ENCODE results near the gene DGUOK. TPM values are rescaled to one million over a fixed set of nuclear protein-coding genes. Genes with fewer than 3 reads are reported as not detected.

Gene DGUOK
- total and polyA plus RNA-seq, 2 experiments from 2014 or later, result 68.4 to 287 TPM

DNA sequence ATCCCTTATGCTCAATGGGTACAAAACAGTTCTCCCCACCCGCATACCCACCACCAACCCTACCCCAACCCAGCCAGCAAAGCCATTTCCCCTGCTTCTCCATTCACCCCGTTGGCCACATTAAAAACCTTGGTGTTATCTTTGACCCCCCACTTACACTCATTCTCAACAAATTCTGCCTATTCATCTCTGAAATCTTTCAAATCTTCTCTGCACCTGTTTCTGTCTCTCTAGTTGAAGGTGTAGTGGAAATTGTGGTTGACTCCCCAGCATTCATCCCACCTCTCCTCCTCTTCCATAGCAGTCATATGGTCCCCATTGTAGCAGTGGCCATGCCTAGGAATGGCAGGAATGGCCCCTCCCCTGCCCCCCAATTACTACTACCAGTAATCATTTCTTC lies 37.5 kb downstream of the DGUOK start:
- H3K27ac ChIP-seq (ENCODE audit: low read depth), result no peak overlapping the region
- Mint-ChIP-seq H3K4me1 (peaks cover 7% of the 10 kb centered on the region), H3K36me3 (ENCODE audit: low read depth) (peaks cover 6% of the 10 kb centered on the region), H3K4me3 (no peak overlapping the region), H3K27me3 (ENCODE audit: insufficient read depth, low read depth, poor library complexity) (peaks cover 5% of the 10 kb centered on the region), H3K9me3 (no peaks in the 10 kb centered on the region; the same call in 1 of the 3 replicates), H3K27ac (no peak overlapping the region)
- no peaks in the 10 kb centered on the region for H3K79me2 ChIP-seq (replicated peaks; ENCODE audit: insufficient read depth)
- H3K4me3 ChIP-seq, result no peak overlapping the region
- ATAC-seq, result no peak
- H3K9me2 ChIP-seq (ENCODE audit: insufficient read depth), result peaks cover 3% of the 10 kb centered on the region; the same call in 1 of the 2 replicates
- H2AFZ ChIP-seq, result no peak overlapping the region
- H4K20me1 ChIP-seq (replicated peaks; ENCODE audit: insufficient read depth), result no peaks in the 10 kb centered on the region
- no peaks in the 10 kb centered on the region for H3K27me3 ChIP-seq (ENCODE audit: insufficient read depth)
- DNase-seq (ENCODE audit: low spot score), result no peak
- H3K4me1 ChIP-seq (ENCODE audit: insufficient read depth), result no peaks in the 10 kb centered on the region
- no peaks in the 10 kb centered on the region for H3F3A ChIP-seq (replicated peaks; ENCODE audit: low read depth)
- TF ChIP-seq, protein P1, sequence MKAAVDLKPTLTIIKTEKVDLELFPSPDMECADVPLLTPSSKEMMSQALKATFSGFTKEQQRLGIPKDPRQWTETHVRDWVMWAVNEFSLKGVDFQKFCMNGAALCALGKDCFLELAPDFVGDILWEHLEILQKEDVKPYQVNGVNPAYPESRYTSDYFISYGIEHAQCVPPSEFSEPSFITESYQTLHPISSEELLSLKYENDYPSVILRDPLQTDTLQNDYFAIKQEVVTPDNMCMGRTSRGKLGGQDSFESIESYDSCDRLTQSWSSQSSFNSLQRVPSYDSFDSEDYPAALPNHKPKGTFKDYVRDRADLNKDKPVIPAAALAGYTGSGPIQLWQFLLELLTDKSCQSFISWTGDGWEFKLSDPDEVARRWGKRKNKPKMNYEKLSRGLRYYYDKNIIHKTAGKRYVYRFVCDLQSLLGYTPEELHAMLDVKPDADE (IDR thresholded peaks at IDR 0.05), result no peak
- TF ChIP-seq EZH2 (IDR thresholded peaks at IDR 0.05; ENCODE audit: low read depth, unreplicated experiment), result no peak
- TF ChIP-seq, protein P2, sequence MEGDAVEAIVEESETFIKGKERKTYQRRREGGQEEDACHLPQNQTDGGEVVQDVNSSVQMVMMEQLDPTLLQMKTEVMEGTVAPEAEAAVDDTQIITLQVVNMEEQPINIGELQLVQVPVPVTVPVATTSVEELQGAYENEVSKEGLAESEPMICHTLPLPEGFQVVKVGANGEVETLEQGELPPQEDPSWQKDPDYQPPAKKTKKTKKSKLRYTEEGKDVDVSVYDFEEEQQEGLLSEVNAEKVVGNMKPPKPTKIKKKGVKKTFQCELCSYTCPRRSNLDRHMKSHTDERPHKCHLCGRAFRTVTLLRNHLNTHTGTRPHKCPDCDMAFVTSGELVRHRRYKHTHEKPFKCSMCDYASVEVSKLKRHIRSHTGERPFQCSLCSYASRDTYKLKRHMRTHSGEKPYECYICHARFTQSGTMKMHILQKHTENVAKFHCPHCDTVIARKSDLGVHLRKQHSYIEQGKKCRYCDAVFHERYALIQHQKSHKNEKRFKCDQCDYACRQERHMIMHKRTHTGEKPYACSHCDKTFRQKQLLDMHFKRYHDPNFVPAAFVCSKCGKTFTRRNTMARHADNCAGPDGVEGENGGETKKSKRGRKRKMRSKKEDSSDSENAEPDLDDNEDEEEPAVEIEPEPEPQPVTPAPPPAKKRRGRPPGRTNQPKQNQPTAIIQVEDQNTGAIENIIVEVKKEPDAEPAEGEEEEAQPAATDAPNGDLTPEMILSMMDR (conservative IDR thresholded peaks at IDR 0.05; ENCODE audit: low read depth in 2 of 2), result no peak
- H3K4me2 ChIP-seq, result no peak overlapping the region
- H3K36me3 ChIP-seq (ENCODE audit: insufficient read depth), result 0 out of 2 replicates have a peak, but pooled peaks cover under 1% of the 10 kb centered on the region

DNA sequence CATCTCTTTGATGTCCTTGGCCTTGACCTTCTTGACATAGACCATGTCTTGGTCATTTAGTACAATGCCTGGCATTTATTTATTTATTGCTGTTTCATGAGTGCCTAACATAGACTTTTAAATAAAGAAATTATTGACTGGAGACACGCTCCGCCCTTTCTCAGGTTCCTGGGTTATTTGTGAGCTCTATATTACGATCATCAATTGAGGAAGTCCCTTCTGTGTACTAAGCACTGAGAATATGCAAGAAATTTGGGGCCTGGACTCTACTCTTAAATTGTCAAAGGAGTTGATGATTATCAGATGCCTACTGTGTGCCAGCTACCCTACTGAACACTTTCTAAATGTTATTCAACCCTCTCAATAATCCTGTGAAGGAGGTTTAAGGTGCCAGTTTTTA lies 38.4 kb downstream of the DGUOK start:
- no peak for TF ChIP-seq NANOG (IDR thresholded peaks at IDR 0.05; ENCODE audit: borderline replicate concordance)
- TF ChIP-seq, protein P3, sequence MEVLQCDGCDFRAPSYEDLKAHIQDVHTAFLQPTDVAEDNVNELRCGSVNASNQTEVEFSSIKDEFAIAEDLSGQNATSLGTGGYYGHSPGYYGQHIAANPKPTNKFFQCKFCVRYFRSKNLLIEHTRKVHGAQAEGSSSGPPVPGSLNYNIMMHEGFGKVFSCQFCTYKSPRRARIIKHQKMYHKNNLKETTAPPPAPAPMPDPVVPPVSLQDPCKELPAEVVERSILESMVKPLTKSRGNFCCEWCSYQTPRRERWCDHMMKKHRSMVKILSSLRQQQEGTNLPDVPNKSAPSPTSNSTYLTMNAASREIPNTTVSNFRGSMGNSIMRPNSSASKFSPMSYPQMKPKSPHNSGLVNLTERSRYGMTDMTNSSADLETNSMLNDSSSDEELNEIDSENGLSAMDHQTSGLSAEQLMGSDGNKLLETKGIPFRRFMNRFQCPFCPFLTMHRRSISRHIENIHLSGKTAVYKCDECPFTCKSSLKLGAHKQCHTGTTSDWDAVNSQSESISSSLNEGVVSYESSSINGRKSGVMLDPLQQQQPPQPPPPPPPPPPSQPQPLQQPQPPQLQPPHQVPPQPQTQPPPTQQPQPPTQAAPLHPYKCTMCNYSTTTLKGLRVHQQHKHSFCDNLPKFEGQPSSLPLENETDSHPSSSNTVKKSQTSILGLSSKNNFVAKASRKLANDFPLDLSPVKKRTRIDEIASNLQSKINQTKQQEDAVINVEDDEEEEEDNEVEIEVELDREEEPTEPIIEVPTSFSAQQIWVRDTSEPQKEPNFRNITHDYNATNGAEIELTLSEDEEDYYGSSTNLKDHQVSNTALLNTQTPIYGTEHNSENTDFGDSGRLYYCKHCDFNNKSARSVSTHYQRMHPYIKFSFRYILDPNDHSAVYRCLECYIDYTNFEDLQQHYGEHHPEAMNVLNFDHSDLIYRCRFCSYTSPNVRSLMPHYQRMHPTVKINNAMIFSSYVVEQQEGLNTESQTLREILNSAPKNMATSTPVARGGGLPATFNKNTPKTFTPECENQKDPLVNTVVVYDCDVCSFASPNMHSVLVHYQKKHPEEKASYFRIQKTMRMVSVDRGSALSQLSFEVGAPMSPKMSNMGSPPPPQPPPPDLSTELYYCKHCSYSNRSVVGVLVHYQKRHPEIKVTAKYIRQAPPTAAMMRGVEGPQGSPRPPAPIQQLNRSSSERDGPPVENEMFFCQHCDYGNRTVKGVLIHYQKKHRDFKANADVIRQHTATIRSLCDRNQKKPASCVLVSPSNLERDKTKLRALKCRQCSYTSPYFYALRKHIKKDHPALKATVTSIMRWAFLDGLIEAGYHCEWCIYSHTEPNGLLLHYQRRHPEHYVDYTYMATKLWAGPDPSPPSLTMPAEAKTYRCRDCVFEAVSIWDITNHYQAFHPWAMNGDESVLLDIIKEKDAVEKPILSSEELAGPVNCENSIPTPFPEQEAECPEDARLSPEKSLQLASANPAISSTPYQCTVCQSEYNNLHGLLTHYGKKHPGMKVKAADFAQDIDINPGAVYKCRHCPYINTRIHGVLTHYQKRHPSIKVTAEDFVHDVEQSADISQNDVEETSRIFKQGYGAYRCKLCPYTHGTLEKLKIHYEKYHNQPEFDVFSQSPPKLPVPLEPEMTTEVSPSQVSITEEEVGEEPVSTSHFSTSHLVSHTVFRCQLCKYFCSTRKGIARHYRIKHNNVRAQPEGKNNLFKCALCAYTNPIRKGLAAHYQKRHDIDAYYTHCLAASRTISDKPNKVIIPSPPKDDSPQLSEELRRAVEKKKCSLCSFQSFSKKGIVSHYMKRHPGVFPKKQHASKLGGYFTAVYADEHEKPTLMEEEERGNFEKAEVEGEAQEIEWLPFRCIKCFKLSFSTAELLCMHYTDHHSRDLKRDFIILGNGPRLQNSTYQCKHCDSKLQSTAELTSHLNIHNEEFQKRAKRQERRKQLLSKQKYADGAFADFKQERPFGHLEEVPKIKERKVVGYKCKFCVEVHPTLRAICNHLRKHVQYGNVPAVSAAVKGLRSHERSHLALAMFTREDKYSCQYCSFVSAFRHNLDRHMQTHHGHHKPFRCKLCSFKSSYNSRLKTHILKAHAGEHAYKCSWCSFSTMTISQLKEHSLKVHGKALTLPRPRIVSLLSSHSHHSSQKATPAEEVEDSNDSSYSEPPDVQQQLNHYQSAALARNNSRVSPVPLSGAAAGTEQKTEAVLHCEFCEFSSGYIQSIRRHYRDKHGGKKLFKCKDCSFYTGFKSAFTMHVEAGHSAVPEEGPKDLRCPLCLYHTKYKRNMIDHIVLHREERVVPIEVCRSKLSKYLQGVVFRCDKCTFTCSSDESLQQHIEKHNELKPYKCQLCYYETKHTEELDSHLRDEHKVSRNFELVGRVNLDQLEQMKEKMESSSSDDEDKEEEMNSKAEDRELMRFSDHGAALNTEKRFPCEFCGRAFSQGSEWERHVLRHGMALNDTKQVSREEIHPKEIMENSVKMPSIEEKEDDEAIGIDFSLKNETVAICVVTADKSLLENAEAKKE (CRISPR knock-in tag; IDR thresholded peaks at IDR 0.05), result no peak
- no peak overlapping the region for H3K27ac Mint-ChIP-seq
- no peak overlapping the region for H3K4me2 ChIP-seq
- H3F3A ChIP-seq (replicated peaks; ENCODE audit: low read depth), result no peaks in the 10 kb centered on the region
- H3K36me3 Mint-ChIP-seq (ENCODE audit: low read depth), result no peaks in the 10 kb centered on the region; the same call in 2 of the 3 replicates
- ATAC-seq, result no peak
- DNase-seq (ENCODE audit: low spot score), result no peak
- H2AFZ ChIP-seq, result no peak overlapping the region
- no peaks in the 10 kb centered on the region for H3K36me3 ChIP-seq (ENCODE audit: insufficient read depth)
- no peaks in the 10 kb centered on the region; the same call in 1 of the 3 replicates for H3K9me3 Mint-ChIP-seq
- peaks cover 3% of the 10 kb centered on the region; the same call in 1 of the 2 replicates for H3K9me2 ChIP-seq (ENCODE audit: insufficient read depth)
- no peak overlapping the region for H3K4me3 Mint-ChIP-seq
- no peak overlapping the region for H3K4me3 ChIP-seq
- no peak overlapping the region for H3K27ac ChIP-seq (ENCODE audit: low read depth)
- no peaks in the 10 kb centered on the region for H4K20me1 ChIP-seq (replicated peaks; ENCODE audit: insufficient read depth)
- peaks cover 8% of the 10 kb centered on the region for H3K4me1 Mint-ChIP-seq
- no peaks in the 10 kb centered on the region for H3K4me1 ChIP-seq (ENCODE audit: insufficient read depth)
- no peaks in the 10 kb centered on the region for H3K27me3 ChIP-seq (ENCODE audit: insufficient read depth)
- H3K27me3 Mint-ChIP-seq (ENCODE audit: insufficient read depth, low read depth, poor library complexity), result peaks cover 7% of the 10 kb centered on the region
- H3K79me2 ChIP-seq (replicated peaks; ENCODE audit: insufficient read depth), result no peaks in the 10 kb centered on the region

Measured in GM23338 (cell line).